Stimulated activated CD4-positive, alpha-beta T cell treated with anti-CD3 and anti-CD28 coated beads, Interleukin-1b, Interleukin-23, amount 100 ng/mL, for 48 hours (primary cell): Measurements from ENCODE around the gene ADAMTS1.

Experiments
- DNase-seq: peaks from one replicate; pipeline ENCODE4 v3.0.0-alpha.2; 2020

The ADAMTS1 gene

GRCh38 chr21:26844258-26845065 is 747 bp downstream of the ADAMTS1 start:
- no peak for DNase-seq

- no peak for DNase-seq
Measured at GRCh38 chr21:26843933-26844257, 1.3 kb downstream of the ADAMTS1 start.

- no peak for DNase-seq
Measured at GRCh38 chr21:26842974-26843932, 2.0 kb downstream of the ADAMTS1 start.

- DNase-seq, result no peak
Measured at GRCh38 chr21:26842300-26842699, 2.9 kb downstream of the ADAMTS1 start.

- no peak for DNase-seq
Measured at GRCh38 chr21:26840912-26841311, 4.3 kb downstream of the ADAMTS1 start.

- DNase-seq, result peak; percentile 22
Measured at GRCh38 chr21:26840201-26840600, 5.0 kb downstream of the ADAMTS1 start.

GRCh38 chr21:26837539-26837938 is 7.7 kb downstream of the ADAMTS1 start:
- no peak for DNase-seq

GRCh38 chr21:26836528-26836927 is 8.7 kb downstream of the ADAMTS1 start:
- no peak for DNase-seq

- no peak for DNase-seq
Measured at GRCh38 chr21:26835714-26836265, 9.4 kb downstream of the ADAMTS1 start.

GRCh38 chr21:26835027-26835713 is 10.0 kb downstream of the ADAMTS1 start:
- DNase-seq, result no peak

GRCh38 chr21:26834181-26834905 is 10.9 kb downstream of the ADAMTS1 start:
- no peak for DNase-seq

- no peak for DNase-seq
Measured at GRCh38 chr21:26833460-26833939, 11.7 kb downstream of the ADAMTS1 start.

GRCh38 chr21:26833011-26833410 is 12.2 kb downstream of the ADAMTS1 start:
- DNase-seq, result no peak

GRCh38 chr21:26832546-26832945 is 12.7 kb downstream of the ADAMTS1 start:
- DNase-seq, result no peak

GRCh38 chr21:26826801-26827200 is 18.4 kb downstream of the ADAMTS1 start:
- no peak for DNase-seq

GRCh38 chr21:26820509-26820908 is 24.7 kb downstream of the ADAMTS1 start:
- no peak for DNase-seq

- no peak for DNase-seq
Measured at GRCh38 chr21:26819740-26820324, 25.4 kb downstream of the ADAMTS1 start.

- no peak for DNase-seq
Measured at GRCh38 chr21:26818906-26819305, 26.3 kb downstream of the ADAMTS1 start.

- DNase-seq, result no peak
Measured at GRCh38 chr21:26815197-26815596, 30.0 kb downstream of the ADAMTS1 start.

GRCh38 chr21:26814386-26814785 is 30.8 kb downstream of the ADAMTS1 start:
- no peak for DNase-seq

- no peak for DNase-seq
Measured at GRCh38 chr21:26813426-26813998, 31.7 kb downstream of the ADAMTS1 start.
